Measurements from ENCODE around the gene TYMP.

The TYMP gene

GRCh38 chr22:50519151-50519550, 10.7 kb downstream of the TYMP start:
- H3K36me3 ChIP-seq: peaks cover 46 to 85% (median 63%) of the 10 kb centered on the region in 3 donors
- no peaks in the 10 kb centered on the region for H3K9me3 ChIP-seq
- no peak overlapping the region for H3K4me3 ChIP-seq
- no peak for DNase-seq
- intact Hi-C loops (cut with DNase I; ENCODE audit: low total_unique reads): no loop called here
- H3K4me1 ChIP-seq: peaks cover 0 to 5% (median 4%) of the 10 kb centered on the region in 4 donors
- no peaks in the 10 kb centered on the region for H3K27me3 ChIP-seq
- no peak for TF ChIP-seq CTCF (IDR thresholded peaks at IDR 0.05)
- H3K27ac ChIP-seq: no peak overlapping the region

DNA sequence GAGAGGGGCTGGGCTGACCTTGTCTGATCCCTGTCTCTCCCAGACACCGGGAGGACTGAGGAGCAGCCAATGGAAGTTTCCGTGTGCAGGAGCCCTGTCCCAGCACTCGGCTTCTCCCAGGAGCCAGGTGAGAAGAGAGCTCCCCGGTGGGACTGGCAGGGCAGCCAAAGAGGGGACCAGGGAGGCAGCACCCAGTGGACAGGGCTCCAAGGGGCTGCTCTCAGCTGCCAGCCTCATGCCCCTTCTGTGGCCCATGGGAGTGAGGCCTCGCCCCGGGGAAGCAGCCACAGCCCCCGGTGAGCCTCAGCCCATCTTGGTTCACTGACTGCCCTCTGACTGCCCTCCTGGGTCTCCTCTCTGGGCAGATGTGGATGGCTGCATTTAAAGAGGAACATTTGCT, 11.2 kb downstream of the TYMP start:
- DNase-seq: no peak
- intact Hi-C loops (cut with DNase I; ENCODE audit: low total_unique reads): no loop called here
- TF ChIP-seq CTCF (IDR thresholded peaks at IDR 0.05): no peak
- Histone ChIP-seq H3K27me3 (no peaks in the 10 kb centered on the region), H3K4me1 (no peaks in the 10 kb centered on the region), H3K27ac (no peak overlapping the region), H3K4me3 (no peak overlapping the region), H3K36me3 (peaks cover 46 to 79% (median 62%) of the 10 kb centered on the region in 3 donors), H3K9me3 (no peaks in the 10 kb centered on the region)

GRCh38 chr22:50517495-50518260, 12.1 kb downstream of the TYMP start:
- H3K36me3 ChIP-seq: peaks cover 39 to 70% (median 53%) of the 10 kb centered on the region in 3 donors
- no peaks in the 10 kb centered on the region for H3K27me3 ChIP-seq
- H3K4me3 ChIP-seq: no peak overlapping the region
- H3K4me1 ChIP-seq: peaks cover 0 to 3% (median 0%) of the 10 kb centered on the region in 4 donors
- no peak overlapping the region for H3K27ac ChIP-seq
- no peaks in the 10 kb centered on the region for H3K9me3 ChIP-seq
- DNase-seq: no peak
- intact Hi-C loops (cut with DNase I; ENCODE audit: low total_unique reads): no loop called here
- no peak for TF ChIP-seq CTCF (IDR thresholded peaks at IDR 0.05)

GRCh38 chr22:50516891-50517290, 12.9 kb downstream of the TYMP start:
- no peak overlapping the region for H3K4me3 ChIP-seq
- H3K27ac ChIP-seq: no peak overlapping the region
- intact Hi-C loops (cut with DNase I; ENCODE audit: low total_unique reads): no loop called here
- TF ChIP-seq CTCF (IDR thresholded peaks at IDR 0.05): no peak
- peaks cover 0 to 3% (median 0%) of the 10 kb centered on the region in 4 donors for H3K4me1 ChIP-seq
- H3K36me3 ChIP-seq: peaks cover 31 to 62% (median 45%) of the 10 kb centered on the region in 3 donors
- H3K9me3 ChIP-seq: no peaks in the 10 kb centered on the region
- DNase-seq: peak in 1 of 2 donors; percentile 48
- no peaks in the 10 kb centered on the region for H3K27me3 ChIP-seq

GRCh38 chr22:50516068-50516467, 13.7 kb downstream of the TYMP start:
- Histone ChIP-seq H3K4me3 (no peak overlapping the region), H3K9me3 (no peaks in the 10 kb centered on the region), H3K27ac (no peak overlapping the region), H3K36me3 (peaks cover 29 to 54% (median 38%) of the 10 kb centered on the region in 3 donors), H3K27me3 (no peaks in the 10 kb centered on the region), H3K4me1 (peaks cover 0 to 3% (median 0%) of the 10 kb centered on the region in 4 donors)
- no peak for DNase-seq
- no peak for TF ChIP-seq CTCF (IDR thresholded peaks at IDR 0.05)
- intact Hi-C loops (cut with DNase I; ENCODE audit: low total_unique reads): no loop called here

All from tibial artery (tissue), 4 donors.